GM06990 (cell line): ENCODE measurements around the gene HEATR9.

ENCODE experiments used
- DNase-seq: peaks from one replicate; pipeline ENCODE4 v3.0.0-alpha.2; 2011; ENCODE audit not compliant: insufficient read length; ENCODE audit errors: extremely low read depth
- H3K27me3 ChIP-seq: replicated peaks from 2 replicates; pipeline ENCODE4 v1.6.0; 2011; ENCODE audit warnings: low read length; ENCODE audit not compliant: control insufficient read depth, insufficient read depth
- H3K36me3 ChIP-seq: 2 replicates; pipeline ENCODE4 v1.5.1; 2011; ENCODE audit warnings: low read length; ENCODE audit not compliant: control insufficient read depth, insufficient read depth
- H3K4me3 ChIP-seq: replicated peaks from 2 replicates; pipeline ENCODE4 v1.5.1; 2011; ENCODE audit warnings: low read depth, mild to moderate bottlenecking, control low read depth, low read length
- TF ChIP-seq, protein P1 (sequence below): IDR thresholded peaks from 2 replicates; pipeline ENCODE4 v1.5.1; 2011; ENCODE audit warnings: low read length, control low read depth, mild to moderate bottlenecking, inconsistent platforms; ENCODE audit not compliant: insufficient read depth, poor library complexity, severe bottlenecking

The HEATR9 gene

DNA sequence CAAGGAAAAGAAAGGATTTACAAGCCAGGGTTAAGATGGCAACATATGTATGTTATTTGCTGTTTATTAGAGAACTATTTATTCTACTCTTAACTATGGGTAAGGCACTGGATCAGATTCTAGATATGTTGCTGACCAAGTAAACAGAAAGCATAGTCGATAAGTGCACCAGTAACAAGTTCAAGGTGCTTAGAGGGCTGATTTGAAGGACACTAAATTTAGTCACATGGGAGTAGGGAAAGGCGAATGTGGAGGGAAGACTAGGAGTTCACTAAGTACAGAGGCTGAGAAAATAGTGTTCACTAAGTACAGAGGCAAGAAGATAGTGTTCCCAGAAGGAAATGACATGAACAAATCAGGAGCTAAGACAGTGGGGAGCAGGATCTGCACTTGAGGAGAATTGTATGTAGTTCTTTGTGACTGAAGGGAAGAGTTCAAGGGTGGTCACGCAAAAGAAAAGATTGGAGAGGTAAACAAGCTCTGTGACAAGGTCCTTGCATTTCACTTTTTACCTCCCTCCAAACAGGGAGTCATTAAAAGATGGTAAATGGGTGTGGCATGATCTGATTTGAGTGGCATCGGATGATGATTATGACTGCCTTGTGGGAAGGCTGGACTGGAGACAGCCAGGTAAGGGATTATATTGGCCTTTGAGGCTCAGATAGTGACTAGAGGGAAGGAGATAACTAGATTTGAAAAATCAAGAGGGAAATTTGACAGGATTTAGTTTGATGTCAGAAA, 20.9 kb downstream of the HEATR9 start:
- Histone ChIP-seq H3K27me3 (no peaks in the 10 kb centered on the region), H3K36me3 (peaks cover 13% of the 10 kb centered on the region), H3K4me3 (no peak overlapping the region)
- TF ChIP-seq, protein P1, sequence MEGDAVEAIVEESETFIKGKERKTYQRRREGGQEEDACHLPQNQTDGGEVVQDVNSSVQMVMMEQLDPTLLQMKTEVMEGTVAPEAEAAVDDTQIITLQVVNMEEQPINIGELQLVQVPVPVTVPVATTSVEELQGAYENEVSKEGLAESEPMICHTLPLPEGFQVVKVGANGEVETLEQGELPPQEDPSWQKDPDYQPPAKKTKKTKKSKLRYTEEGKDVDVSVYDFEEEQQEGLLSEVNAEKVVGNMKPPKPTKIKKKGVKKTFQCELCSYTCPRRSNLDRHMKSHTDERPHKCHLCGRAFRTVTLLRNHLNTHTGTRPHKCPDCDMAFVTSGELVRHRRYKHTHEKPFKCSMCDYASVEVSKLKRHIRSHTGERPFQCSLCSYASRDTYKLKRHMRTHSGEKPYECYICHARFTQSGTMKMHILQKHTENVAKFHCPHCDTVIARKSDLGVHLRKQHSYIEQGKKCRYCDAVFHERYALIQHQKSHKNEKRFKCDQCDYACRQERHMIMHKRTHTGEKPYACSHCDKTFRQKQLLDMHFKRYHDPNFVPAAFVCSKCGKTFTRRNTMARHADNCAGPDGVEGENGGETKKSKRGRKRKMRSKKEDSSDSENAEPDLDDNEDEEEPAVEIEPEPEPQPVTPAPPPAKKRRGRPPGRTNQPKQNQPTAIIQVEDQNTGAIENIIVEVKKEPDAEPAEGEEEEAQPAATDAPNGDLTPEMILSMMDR = no peak
- DNase-seq = no peak

DNA sequence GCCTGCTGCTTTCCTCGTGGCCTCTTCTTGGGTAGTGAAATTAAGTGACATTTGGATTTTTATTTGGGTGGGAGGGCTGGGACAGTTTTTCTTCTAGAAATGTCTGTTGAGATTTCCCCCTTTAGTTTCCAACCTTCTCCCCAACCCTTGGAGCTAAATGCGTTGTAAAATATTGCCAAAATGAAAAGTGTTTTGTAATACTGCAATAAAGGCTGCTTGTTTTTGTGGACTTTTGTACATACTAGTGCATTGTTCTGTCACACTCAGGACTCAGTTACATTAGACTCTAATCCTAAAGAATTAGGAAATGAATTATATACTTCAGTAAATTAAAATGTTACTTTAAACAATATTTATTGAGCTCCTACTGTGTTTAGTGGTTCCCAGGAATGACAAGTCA, 21.7 kb downstream of the HEATR9 start:
- no peak overlapping the region for H3K4me3 ChIP-seq
- TF ChIP-seq, protein P1 = no peak
- no peak for DNase-seq
- peaks cover 10% of the 10 kb centered on the region for H3K36me3 ChIP-seq
- no peaks in the 10 kb centered on the region for H3K27me3 ChIP-seq

DNA sequence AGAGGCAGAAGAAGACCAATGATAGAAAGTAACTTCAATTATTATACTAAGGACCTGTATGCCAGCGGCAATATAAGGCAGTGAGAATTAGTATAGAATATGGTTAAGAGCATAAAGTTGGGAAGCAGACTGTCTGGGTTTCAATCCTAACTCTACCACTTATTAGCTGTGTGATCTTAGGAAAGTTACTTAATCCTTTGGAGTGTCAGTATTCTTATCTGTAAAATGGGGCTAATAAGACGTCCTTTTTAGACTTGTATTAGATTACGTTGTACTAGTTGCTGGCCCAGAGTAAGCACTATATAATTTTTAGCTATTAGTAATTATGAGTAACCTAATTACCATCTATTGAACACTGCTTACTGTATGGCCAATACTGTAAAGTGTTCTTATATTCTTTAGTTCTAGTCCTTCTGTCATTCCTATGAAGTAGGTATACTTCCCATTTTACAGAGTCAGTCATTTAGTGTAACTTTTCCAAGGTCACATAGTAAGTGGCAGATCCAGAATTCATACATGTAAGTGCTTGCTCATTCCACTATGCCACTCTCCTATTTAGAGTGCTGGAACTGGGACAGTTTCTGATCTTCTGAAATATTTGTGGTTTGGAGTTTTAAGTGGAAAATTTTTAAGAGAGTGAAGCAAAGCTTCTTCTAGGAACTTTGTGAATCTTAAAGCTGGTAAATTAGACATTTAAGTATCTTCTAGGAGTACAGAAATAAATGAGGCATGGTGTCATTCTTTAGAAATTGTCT, 22.5 kb downstream of the HEATR9 start:
- TF ChIP-seq, protein P1 = no peak
- DNase-seq = no peak
- no peak overlapping the region for H3K4me3 ChIP-seq
- H3K27me3 ChIP-seq = no peaks in the 10 kb centered on the region
- peaks cover 12% of the 10 kb centered on the region for H3K36me3 ChIP-seq

DNA sequence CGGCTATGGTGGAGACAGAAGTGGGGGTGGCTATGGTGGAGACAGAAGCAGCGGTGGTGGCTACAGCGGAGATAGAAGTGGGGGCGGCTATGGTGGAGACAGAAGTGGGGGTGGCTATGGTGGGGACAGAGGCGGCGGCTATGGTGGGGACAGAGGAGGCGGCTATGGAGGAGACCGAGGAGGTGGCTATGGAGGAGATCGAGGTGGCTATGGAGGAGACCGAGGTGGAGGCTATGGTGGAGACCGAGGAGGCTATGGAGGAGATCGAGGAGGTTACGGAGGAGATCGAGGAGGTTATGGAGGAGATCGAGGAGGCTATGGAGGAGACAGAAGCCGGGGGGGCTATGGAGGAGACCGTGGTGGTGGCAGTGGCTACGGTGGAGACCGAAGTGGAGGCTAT, 24.1 kb downstream of the HEATR9 start:
- TF ChIP-seq, protein P1 = no peak
- no peak for DNase-seq
- H3K27me3 ChIP-seq = no peaks in the 10 kb centered on the region
- peaks cover 14% of the 10 kb centered on the region for H3K36me3 ChIP-seq
- no peak overlapping the region for H3K4me3 ChIP-seq

DNA sequence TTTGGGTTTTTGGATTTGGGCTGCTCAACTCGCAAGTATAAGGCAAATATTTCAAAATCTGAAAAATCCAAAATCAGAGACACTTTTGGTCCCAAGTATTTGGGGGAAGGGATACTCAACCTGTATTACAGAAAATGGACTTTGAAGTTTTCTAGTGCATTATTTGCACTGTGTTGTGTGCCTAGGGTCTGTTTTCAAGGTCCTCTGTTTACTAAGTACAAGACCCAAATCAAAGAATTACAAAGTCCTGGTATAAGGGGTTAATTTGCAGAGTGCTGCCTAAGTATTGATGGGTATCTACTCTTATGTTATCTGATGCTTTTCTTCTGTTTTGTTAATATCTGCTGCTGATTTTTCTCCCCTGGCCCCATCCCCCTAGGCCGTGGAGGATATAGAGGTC, 25.0 kb downstream of the HEATR9 start:
- TF ChIP-seq, protein P1 = no peak
- Histone ChIP-seq H3K4me3 (no peak overlapping the region), H3K27me3 (no peaks in the 10 kb centered on the region), H3K36me3 (peaks cover 16% of the 10 kb centered on the region)
- no peak for DNase-seq
